GM23248 (cell line): ENCODE data around the gene C5orf58.

Experiments
- EZH2 ChIP-seq: fragments of 200-600 bp; sonication (generic); IDR thresholded peaks from 2 replicates; pipeline ENCODE4 v1.6.1; 2018; ENCODE audit warnings: antibody characterized with exemption, mild to moderate bottlenecking; ENCODE audit not compliant: insufficient read depth, poor library complexity, severe bottlenecking
- EZH2phosphoT487 ChIP-seq: fragments of 200-600 bp; sonication (generic); IDR thresholded peaks from 2 replicates; pipeline ENCODE4 v1.6.1; 2018; ENCODE audit warnings: antibody characterized with exemption, moderate library complexity, mild to moderate bottlenecking, low read depth; ENCODE audit not compliant: insufficient read depth

DNA sequence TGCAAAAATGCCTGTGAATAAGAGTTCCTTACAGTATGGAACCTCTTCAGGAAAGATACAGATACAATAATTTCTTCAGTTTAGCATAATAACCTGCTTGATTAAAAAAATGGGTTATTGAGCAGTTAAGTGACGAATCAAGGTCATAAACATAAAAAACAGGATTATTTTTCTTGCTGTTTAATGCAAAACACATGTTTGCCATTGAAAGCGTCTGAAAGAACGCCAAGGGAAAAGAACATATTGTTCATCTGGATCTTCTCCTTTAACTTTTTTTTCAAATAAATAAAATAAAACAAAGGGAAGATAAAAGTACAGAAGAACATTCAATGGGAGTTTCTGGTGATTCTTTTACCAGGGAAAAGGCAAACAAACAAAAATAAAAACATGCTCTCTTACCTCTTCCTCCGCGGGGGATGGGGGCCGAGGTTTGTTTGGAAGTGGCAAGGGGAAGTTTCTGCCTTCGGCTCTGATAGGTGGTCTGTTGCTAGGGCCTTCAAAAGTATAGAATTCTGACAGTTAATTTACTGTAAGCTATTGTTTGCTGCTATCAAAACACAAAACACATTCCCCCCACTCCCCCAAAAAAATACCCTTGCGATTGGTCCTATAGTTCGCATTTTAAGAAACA, 20.1 kb downstream of the C5orf58 start:
- TF ChIP-seq EZH2, result no peak
- TF ChIP-seq EZH2phosphoT487, result no peak
